ENCODE data around the gene RXRB.

- TF ChIP-seq POLR2A (IDR thresholded peaks at IDR 0.05) = no peak
- TF ChIP-seq, protein P1, sequence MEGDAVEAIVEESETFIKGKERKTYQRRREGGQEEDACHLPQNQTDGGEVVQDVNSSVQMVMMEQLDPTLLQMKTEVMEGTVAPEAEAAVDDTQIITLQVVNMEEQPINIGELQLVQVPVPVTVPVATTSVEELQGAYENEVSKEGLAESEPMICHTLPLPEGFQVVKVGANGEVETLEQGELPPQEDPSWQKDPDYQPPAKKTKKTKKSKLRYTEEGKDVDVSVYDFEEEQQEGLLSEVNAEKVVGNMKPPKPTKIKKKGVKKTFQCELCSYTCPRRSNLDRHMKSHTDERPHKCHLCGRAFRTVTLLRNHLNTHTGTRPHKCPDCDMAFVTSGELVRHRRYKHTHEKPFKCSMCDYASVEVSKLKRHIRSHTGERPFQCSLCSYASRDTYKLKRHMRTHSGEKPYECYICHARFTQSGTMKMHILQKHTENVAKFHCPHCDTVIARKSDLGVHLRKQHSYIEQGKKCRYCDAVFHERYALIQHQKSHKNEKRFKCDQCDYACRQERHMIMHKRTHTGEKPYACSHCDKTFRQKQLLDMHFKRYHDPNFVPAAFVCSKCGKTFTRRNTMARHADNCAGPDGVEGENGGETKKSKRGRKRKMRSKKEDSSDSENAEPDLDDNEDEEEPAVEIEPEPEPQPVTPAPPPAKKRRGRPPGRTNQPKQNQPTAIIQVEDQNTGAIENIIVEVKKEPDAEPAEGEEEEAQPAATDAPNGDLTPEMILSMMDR (IDR thresholded peaks at IDR 0.05) = no peak
Measured at GRCh38 chr6:33156561-33156960, 43.9 kb downstream of the RXRB start.
